Peyer's patch (tissue), 4 donors: Measurements from ENCODE around the gene TXLNB. TPM values are rescaled to one million over a fixed set of nuclear protein-coding genes. Genes with fewer than 3 reads are reported as not detected.

Experiments
- DNase-seq, 3 donors: peaks; one replicate each; pipeline ENCODE4 v3.0.0-alpha.2; 2017 to 2019
- H3K27ac ChIP-seq, 4 donors: fragments of 200-600 bp; sonication (generic); one replicate each; pipeline ENCODE4 v1.5.1; 2016 to 2019
- H3K27me3 ChIP-seq, 2 donors: fragments of 200-600 bp; sonication (generic); one replicate each; pipeline ENCODE4 v1.5.1; 2019
- H3K36me3 ChIP-seq, 3 donors: fragments of 200-600 bp; sonication (generic); one replicate each; pipeline ENCODE4 v1.5.1; 2016 to 2019
- H3K4me1 ChIP-seq, 4 donors: fragments of 200-600 bp; sonication (generic); one replicate each; pipeline ENCODE4 v1.5.1; 2016 to 2019
- H3K4me3 ChIP-seq, 4 donors: fragments of 200-600 bp; sonication (generic); 1 replicate in 3 of 4; 2 replicates in 1 of 4; pipeline ENCODE4 v1.5.1; 2016 to 2019; ENCODE audit warnings: mild to moderate bottlenecking in 1 of 4
- H3K9me3 ChIP-seq, 4 donors: fragments of 200-600 bp; sonication (generic); one replicate each; pipeline ENCODE4 v1.5.1; 2016 to 2019; ENCODE audit warnings: mild to moderate bottlenecking in 1 of 4
- CTCF ChIP-seq, 6 experiments: fragments of 450-650 bp in 4 of 6; fragments of 200-600 bp in 2 of 6; sonication (generic) in 1 of 6; IDR thresholded peaks; one replicate each; pipeline ENCODE4 v1.5.1; 2017 to 2019; ENCODE audit warnings: antibody characterized with exemption in 6 of 6, mild to moderate bottlenecking in 3 of 6, moderate library complexity in 1 of 6
- POLR2A ChIP-seq, 2 donors: fragments of 450-650 bp; IDR thresholded peaks; one replicate each; pipeline ENCODE4 v1.5.1; 2017; ENCODE audit warnings: antibody characterized with exemption in 2 of 2, mild to moderate bottlenecking in 2 of 2, moderate library complexity in 2 of 2
- total RNA-seq, 4 donors: library from RNA; depleted of rRNA; stranded (reverse); fragments of >200 nt; gene quantifications; one replicate each; pipeline ENCODE4 v1.1.0, GENCODE V29; 2016

The TXLNB gene
- total RNA-seq, 4 donors from 2014 or later, result 0.54 to 1.7 (median 1.0) TPM; not detected in 1

GRCh38 chr6:139204978-139205377 is 86.8 kb downstream of the TXLNB start:
- Histone ChIP-seq H3K27ac (no peak overlapping the region), H3K4me3 (no peak overlapping the region), H3K4me1 (no peaks in the 10 kb centered on the region), H3K27me3 (no peaks in the 10 kb centered on the region), H3K9me3 (peaks cover 0 to 8% (median 4%) of the 10 kb centered on the region in 4 donors), H3K36me3 (no peaks in the 10 kb centered on the region)
- DNase-seq, result no peak
- TF ChIP-seq CTCF (IDR thresholded peaks at IDR 0.05) (no peak), POLR2A (IDR thresholded peaks at IDR 0.05) (no peak)

GRCh38 chr6:139201378-139201777 is 90.4 kb downstream of the TXLNB start:
- no peak for TF ChIP-seq CTCF (IDR thresholded peaks at IDR 0.05)
- TF ChIP-seq POLR2A (IDR thresholded peaks at IDR 0.05), result no peak
- Histone ChIP-seq H3K4me3 (no peak overlapping the region), H3K27me3 (no peaks in the 10 kb centered on the region), H3K9me3 (peaks cover 0 to 8% (median 0%) of the 10 kb centered on the region in 4 donors), H3K4me1 (no peaks in the 10 kb centered on the region), H3K27ac (no peak overlapping the region), H3K36me3 (no peaks in the 10 kb centered on the region)
- DNase-seq, result no peak

- DNase-seq, result no peak
- Histone ChIP-seq H3K36me3 (no peaks in the 10 kb centered on the region), H3K4me1 (no peaks in the 10 kb centered on the region), H3K27me3 (no peaks in the 10 kb centered on the region), H3K4me3 (no peak overlapping the region), H3K9me3 (no peaks in the 10 kb centered on the region), H3K27ac (no peak overlapping the region)
- TF ChIP-seq POLR2A (IDR thresholded peaks at IDR 0.05) (no peak), CTCF (IDR thresholded peaks at IDR 0.05) (no peak)
Observed at GRCh38 chr6:139198529-139199288, 93.1 kb downstream of the TXLNB start.

GRCh38 chr6:139194740-139195139 is 97.1 kb downstream of the TXLNB start:
- Histone ChIP-seq H3K36me3 (no peaks in the 10 kb centered on the region), H3K9me3 (no peaks in the 10 kb centered on the region), H3K4me3 (no peak overlapping the region), H3K4me1 (no peaks in the 10 kb centered on the region), H3K27ac (no peak overlapping the region), H3K27me3 (no peaks in the 10 kb centered on the region)
- DNase-seq, result no peak
- TF ChIP-seq CTCF (IDR thresholded peaks at IDR 0.05) (no peak), POLR2A (IDR thresholded peaks at IDR 0.05) (no peak)

Other genes starting within 250 kb of the TXLNB start
- 10 to 100 TPM; 43.6 to 60.9 (median 51.6) TPM for gene HECA, start 156.9 kb downstream of the TXLNB start, total RNA-seq
- 100 to 1,000 TPM in 1 of 4 donors, 10 to 100 TPM in 3; 67.7 to 122 (median 83.1) TPM for gene CITED2, start 82.7 kb upstream of the TXLNB start, total RNA-seq